HG02642 (cell line): ENCODE results near the gene FAM210B.
A peak's percentile ranks its signal among the peaks of the same experiment; 100 is the strongest.
"Not testable (repeated sequence)": the region's sequence is repeated elsewhere in the genome, so short reads cannot be mapped to it uniquely, and the experiment has no call there.

Experiments used
- ATAC-seq: cut with Tn5 transposase; IDR thresholded peaks from one replicate; pipeline ENCODE4 v1.9.1; 2021; ENCODE audit warnings: mild to moderate bottlenecking; ENCODE audit not compliant: unreplicated experiment, poor library complexity

The FAM210B gene

GRCh38 chr20:56358600-56359211 is at the start of gene FAM210B:
Gene FAM210B (plus strand): TSS chr20:56358974. CDS start chr20:56359006, 32 bp downstream.
- ATAC-seq: peak; percentile 95

GRCh38 chr20:56316051-56316450 is 42.7 kb upstream of the FAM210B start:
- ATAC-seq: no peak

- no peak for ATAC-seq
Observed at GRCh38 chr20:56316483-56316882, 42.3 kb upstream of the FAM210B start.

- no peak for ATAC-seq
Observed at GRCh38 chr20:56322681-56323080, 36.1 kb upstream of the FAM210B start.

- ATAC-seq: no peak
Observed at GRCh38 chr20:56323206-56323605, 35.6 kb upstream of the FAM210B start.

- no peak for ATAC-seq
Observed at GRCh38 chr20:56323656-56324055, 35.1 kb upstream of the FAM210B start.

- no peak for ATAC-seq
Observed at GRCh38 chr20:56324806-56325205, 34.0 kb upstream of the FAM210B start.

- ATAC-seq: no peak
Observed at GRCh38 chr20:56328861-56329260, 29.9 kb upstream of the FAM210B start.

- ATAC-seq: not testable (repeated sequence)
Observed at GRCh38 chr20:56336709-56337108, 22.1 kb upstream of the FAM210B start.

GRCh38 chr20:56342783-56343182 is 16.0 kb upstream of the FAM210B start:
- ATAC-seq: no peak

- ATAC-seq: peak; percentile 64
Observed at GRCh38 chr20:56343861-56344381, 14.9 kb upstream of the FAM210B start.

- no peak for ATAC-seq
Observed at GRCh38 chr20:56345911-56346310, 12.9 kb upstream of the FAM210B start.

- ATAC-seq: no peak
Observed at GRCh38 chr20:56347628-56348304, 11.0 kb upstream of the FAM210B start.

GRCh38 chr20:56348305-56348693 is 10.5 kb upstream of the FAM210B start:
- ATAC-seq: no peak

GRCh38 chr20:56348746-56349145 is 10.0 kb upstream of the FAM210B start:
- no peak for ATAC-seq

- no peak for ATAC-seq
Observed at GRCh38 chr20:56350842-56351241, 7.9 kb upstream of the FAM210B start.

GRCh38 chr20:56352345-56353055 is 6.3 kb upstream of the FAM210B start:
- ATAC-seq: no peak

GRCh38 chr20:56353356-56353755 is 5.4 kb upstream of the FAM210B start:
- ATAC-seq: no peak

GRCh38 chr20:56358070-56358469 is 704 bp upstream of the FAM210B start:
- no peak for ATAC-seq

GRCh38 chr20:56359212-56360132 is 698 bp downstream of the FAM210B start:
- ATAC-seq: peak; percentile 35
